H1 (cell line): Measurements from ENCODE around the gene PRXL2B. TPM values are rescaled to one million over a fixed set of nuclear protein-coding genes. Genes with fewer than 3 reads are reported as not detected.

Experiments
- JUN ChIP-seq: IDR thresholded peaks from 2 replicates; pipeline ENCODE4 v1.6.1; 2011; ENCODE audit warnings: low read depth, mild to moderate bottlenecking, improper control_type of control experiment, low read length
- polyA plus RNA-seq, 7 experiments: library from polyadenylated mRNA; depleted of rRNA in 3 of 7; stranded (reverse) in 5 of 7; unstranded in 2 of 7; fragments of >200 nt in 5 of 7; fragments of 200-250 nt in 2 of 7; gene quantifications; 1 replicate in 5 of 7; 2 replicates in 1 of 7; 4 replicates in 1 of 7; pipeline versions ENCODE4 v1.2.1 to v1.2.3, GENCODE V29; 2011 to 2013; ENCODE audit warnings: missing spikeins in 2 of 7, mixed read lengths in 2 of 7
- total RNA-seq: library from RNA; stranded (reverse); fragmentation: NEBNext Ultra II Directional; extraction: Animal tissue kit (Norgen Biotek cat#: 25700); gene quantifications from 2 replicates; pipeline ENCODE4 v1.2.1, GENCODE V29; 2021
- TF ChIP-seq, protein P1 (sequence below): fragments of 300-600 bp; sonication (generic); IDR thresholded peaks from 2 replicates; pipeline ENCODE4 v1.7.1; 2012; ENCODE audit warnings: low read length, moderate library complexity, mild to moderate bottlenecking, inconsistent platforms; ENCODE audit not compliant: insufficient replicate concordance

PRXL2B gene
- total and polyA plus RNA-seq, 2 of the 8 experiments (the other 6 are each of a cell fraction or from before 2014, with no cell fraction given), result 35.3 to 46.0 TPM

GRCh38 chr1:2561446-2561845 is 25.1 kb upstream of the PRXL2B start (continued):
- TF ChIP-seq, protein P1, sequence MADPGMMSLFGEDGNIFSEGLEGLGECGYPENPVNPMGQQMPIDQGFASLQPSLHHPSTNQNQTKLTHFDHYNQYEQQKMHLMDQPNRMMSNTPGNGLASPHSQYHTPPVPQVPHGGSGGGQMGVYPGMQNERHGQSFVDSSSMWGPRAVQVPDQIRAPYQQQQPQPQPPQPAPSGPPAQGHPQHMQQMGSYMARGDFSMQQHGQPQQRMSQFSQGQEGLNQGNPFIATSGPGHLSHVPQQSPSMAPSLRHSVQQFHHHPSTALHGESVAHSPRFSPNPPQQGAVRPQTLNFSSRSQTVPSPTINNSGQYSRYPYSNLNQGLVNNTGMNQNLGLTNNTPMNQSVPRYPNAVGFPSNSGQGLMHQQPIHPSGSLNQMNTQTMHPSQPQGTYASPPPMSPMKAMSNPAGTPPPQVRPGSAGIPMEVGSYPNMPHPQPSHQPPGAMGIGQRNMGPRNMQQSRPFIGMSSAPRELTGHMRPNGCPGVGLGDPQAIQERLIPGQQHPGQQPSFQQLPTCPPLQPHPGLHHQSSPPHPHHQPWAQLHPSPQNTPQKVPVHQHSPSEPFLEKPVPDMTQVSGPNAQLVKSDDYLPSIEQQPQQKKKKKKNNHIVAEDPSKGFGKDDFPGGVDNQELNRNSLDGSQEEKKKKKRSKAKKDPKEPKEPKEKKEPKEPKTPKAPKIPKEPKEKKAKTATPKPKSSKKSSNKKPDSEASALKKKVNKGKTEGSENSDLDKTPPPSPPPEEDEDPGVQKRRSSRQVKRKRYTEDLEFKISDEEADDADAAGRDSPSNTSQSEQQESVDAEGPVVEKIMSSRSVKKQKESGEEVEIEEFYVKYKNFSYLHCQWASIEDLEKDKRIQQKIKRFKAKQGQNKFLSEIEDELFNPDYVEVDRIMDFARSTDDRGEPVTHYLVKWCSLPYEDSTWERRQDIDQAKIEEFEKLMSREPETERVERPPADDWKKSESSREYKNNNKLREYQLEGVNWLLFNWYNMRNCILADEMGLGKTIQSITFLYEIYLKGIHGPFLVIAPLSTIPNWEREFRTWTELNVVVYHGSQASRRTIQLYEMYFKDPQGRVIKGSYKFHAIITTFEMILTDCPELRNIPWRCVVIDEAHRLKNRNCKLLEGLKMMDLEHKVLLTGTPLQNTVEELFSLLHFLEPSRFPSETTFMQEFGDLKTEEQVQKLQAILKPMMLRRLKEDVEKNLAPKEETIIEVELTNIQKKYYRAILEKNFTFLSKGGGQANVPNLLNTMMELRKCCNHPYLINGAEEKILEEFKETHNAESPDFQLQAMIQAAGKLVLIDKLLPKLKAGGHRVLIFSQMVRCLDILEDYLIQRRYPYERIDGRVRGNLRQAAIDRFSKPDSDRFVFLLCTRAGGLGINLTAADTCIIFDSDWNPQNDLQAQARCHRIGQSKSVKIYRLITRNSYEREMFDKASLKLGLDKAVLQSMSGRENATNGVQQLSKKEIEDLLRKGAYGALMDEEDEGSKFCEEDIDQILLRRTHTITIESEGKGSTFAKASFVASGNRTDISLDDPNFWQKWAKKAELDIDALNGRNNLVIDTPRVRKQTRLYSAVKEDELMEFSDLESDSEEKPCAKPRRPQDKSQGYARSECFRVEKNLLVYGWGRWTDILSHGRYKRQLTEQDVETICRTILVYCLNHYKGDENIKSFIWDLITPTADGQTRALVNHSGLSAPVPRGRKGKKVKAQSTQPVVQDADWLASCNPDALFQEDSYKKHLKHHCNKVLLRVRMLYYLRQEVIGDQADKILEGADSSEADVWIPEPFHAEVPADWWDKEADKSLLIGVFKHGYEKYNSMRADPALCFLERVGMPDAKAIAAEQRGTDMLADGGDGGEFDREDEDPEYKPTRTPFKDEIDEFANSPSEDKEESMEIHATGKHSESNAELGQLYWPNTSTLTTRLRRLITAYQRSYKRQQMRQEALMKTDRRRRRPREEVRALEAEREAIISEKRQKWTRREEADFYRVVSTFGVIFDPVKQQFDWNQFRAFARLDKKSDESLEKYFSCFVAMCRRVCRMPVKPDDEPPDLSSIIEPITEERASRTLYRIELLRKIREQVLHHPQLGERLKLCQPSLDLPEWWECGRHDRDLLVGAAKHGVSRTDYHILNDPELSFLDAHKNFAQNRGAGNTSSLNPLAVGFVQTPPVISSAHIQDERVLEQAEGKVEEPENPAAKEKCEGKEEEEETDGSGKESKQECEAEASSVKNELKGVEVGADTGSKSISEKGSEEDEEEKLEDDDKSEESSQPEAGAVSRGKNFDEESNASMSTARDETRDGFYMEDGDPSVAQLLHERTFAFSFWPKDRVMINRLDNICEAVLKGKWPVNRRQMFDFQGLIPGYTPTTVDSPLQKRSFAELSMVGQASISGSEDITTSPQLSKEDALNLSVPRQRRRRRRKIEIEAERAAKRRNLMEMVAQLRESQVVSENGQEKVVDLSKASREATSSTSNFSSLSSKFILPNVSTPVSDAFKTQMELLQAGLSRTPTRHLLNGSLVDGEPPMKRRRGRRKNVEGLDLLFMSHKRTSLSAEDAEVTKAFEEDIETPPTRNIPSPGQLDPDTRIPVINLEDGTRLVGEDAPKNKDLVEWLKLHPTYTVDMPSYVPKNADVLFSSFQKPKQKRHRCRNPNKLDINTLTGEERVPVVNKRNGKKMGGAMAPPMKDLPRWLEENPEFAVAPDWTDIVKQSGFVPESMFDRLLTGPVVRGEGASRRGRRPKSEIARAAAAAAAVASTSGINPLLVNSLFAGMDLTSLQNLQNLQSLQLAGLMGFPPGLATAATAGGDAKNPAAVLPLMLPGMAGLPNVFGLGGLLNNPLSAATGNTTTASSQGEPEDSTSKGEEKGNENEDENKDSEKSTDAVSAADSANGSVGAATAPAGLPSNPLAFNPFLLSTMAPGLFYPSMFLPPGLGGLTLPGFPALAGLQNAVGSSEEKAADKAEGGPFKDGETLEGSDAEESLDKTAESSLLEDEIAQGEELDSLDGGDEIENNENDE, result no peak
- TF ChIP-seq JUN, result no peak
